GM20000 (cell line): ENCODE measurements around the gene STX16.

Source experiments
- DNase-seq: peaks from one replicate; pipeline ENCODE4 v3.0.0; 2012; ENCODE audit warnings: low spot score
- TF ChIP-seq, protein P1 (sequence below): IDR thresholded peaks from 2 replicates; pipeline ENCODE4 v1.5.1; 2012; ENCODE audit warnings: mild to moderate bottlenecking, control low read depth; ENCODE audit errors: extremely low read depth, missing control alignments

Gene STX16

DNA sequence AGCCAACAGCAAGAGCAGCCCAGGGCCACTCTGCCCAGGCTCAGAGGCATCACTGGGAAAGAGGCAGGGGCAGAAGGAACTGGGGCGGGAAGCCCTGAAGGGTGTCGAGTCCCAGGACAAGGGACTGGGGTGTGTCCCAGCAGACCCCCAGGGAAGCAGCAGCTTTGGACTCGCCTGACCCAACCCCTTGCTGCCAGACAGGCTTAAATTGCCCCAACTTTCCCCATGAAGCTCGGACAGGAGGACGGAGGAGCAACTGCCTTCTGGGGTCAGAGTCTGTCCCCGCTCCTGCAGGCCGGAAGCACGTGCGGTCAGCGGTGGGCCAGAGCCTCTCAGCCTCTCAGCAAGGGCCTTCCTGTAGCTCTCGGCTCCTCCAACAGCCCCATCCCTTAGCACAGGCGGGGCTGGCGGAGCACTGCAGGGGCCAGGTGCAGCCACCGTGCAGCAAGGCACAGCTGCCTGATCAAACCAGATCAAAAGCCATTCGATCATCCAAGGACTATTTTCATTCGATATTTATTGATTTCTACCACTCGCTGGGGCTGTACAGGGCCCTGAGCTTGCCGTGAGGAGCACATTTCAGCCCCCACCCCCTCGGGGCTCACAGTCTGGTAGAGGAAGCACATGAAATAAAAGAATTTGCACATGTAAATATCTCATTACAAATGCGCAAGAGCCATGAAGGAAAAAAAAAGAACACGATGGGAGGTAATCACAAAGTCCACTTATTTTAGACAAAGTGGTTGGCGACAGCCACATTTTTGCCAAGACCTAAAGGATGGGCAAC is 31.8 kb upstream of the STX16 start:
- TF ChIP-seq, protein P1, sequence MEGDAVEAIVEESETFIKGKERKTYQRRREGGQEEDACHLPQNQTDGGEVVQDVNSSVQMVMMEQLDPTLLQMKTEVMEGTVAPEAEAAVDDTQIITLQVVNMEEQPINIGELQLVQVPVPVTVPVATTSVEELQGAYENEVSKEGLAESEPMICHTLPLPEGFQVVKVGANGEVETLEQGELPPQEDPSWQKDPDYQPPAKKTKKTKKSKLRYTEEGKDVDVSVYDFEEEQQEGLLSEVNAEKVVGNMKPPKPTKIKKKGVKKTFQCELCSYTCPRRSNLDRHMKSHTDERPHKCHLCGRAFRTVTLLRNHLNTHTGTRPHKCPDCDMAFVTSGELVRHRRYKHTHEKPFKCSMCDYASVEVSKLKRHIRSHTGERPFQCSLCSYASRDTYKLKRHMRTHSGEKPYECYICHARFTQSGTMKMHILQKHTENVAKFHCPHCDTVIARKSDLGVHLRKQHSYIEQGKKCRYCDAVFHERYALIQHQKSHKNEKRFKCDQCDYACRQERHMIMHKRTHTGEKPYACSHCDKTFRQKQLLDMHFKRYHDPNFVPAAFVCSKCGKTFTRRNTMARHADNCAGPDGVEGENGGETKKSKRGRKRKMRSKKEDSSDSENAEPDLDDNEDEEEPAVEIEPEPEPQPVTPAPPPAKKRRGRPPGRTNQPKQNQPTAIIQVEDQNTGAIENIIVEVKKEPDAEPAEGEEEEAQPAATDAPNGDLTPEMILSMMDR: no peak
- DNase-seq: no peak

DNA sequence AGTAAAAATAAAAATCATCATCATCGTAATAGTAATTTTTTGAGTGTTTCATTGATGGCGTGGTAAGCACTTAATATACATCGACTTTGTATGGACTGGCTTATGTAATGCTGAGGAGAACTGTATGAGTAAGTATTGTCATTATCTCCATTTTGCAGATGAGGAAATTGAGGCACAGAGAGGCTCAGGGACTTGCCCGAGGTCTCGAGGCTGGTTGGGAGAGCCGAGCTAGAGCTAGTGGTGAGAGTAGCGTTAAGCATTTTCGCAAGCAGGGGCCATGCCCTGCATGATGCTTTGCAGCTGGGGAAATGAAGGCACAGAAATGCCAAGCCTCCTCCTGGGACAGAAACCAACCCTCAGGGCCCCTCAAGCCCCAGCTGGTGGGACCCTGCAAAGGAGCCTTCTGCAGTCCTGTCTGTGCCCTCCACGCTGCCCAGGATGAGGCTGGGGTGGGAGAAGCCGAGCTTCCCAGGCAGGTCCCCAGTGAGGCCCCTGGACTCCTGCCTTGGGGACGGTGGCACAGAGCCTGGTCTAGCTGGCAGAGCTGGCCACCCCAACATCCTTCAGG is 31.1 kb upstream of the STX16 start:
- DNase-seq: no peak
- TF ChIP-seq, protein P1: no peak

DNA sequence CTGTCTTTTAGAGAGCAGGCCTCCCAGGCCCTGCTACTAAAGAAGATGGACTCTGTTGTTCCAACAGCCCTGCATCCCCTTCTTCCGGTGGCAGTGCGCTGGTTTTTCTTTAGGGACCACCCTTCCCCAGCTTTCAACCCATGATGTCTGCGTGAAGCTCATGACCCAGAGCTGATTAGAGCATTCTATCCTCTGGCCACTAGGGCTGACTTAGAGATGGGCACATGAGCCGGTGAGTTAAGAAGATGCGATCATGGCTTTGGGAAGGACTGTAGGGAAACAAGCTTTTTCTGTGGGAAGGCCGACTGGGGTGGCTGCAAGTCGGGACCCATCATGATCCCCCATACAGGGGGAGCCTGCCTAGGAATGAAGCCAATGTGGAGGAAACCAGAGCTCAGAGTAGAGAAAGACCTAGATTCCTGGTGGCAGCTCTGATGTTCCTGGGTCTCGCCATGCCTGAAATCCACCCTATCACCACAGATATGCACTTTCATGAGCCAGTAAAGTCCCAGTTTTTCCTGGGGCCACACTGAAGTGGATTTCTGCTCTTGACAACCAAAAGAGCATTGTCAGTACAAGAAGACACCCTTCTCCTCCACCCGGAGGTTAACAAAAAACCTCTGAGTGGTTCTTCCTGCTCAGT is 29.1 kb upstream of the STX16 start:
- no peak for DNase-seq

DNA sequence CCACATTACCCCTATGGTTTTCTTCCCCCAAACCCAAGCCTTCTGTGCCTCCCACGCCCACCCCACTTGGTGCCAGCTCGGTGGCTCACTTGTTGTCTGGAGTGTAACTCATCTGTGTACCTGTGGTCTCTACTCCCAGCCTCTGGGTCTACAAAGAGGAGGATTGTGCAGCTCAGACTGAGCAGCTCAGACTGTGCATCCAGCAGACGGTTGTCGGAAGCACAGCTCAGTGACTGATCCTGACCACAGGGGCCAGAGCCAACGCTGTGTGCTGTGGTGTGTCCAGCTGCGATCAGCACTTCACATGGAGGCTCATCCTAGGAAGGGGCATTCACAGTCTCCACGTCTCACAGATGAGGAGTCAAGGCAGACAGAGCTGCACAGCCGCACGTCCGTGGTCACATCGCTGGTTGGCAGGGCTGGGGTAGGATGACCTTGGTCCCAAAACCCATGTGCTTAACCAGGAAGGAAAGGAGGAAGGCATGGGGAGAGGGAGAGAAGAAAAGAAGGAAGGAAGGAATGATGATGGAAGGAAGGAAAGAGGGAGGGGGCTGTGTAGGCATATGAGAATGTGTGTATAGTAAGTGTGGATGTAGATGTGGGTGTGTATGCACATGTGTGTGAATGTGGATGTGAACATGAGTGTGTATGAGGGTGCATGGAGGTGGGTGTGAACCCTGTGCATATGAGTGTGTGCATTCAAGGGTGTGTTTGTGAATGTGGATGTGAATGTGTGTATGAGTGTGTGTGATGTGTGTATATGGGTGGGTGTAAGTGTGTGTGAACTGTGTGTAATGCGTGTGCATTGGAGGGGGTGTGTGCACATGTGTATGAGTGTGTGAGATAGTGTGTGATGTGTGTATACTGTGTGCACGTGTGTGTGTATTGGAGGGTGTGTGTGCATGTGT is 28.2 kb upstream of the STX16 start:
- TF ChIP-seq, protein P1: no peak
- no peak for DNase-seq

More for the DNA sequence above, 29.1 kb upstream of the STX16 start:
- TF ChIP-seq, protein P1: no peak

DNA sequence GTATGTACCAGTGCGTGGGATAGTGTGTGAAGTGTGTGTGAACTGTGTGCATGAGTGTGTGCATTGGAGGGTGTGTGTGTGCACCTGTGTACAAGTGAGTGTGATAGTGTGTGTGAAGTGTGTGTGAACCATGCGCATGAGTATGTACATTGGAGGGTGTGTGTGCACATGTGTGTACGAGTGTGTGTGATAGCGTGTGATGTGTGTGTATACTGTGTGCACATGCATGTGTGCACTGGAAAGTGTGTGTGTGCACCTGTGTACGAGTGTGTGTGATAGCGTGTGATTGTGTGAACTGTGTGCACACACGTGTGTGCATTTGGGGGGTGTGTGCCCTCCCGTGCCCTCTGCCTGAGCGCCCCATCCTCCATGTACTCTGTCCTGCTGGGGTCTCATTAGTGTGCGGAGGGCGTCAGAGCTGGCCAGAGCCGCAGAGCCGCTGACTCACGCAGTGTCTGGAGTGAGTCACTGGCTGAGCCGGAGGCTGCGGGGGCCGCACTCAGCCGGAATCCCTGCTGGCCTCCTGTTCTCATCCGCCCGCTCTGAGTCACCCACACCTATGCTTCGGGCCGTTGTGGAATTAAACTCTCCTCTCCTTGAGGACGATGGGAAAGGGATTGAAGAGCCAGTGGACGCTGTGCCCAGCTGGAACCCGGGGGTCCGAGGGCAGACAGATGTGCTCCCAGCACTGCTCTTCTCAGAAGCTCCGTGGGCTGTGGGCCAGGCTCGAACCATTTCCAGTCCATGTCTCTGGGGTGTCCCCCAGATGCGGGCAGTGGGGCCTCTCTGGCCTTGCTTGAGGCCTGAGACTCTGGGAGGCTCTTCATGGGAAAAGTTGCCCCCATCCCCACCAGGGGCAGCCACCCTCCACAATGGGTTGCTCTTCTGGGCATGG is 27.3 kb upstream of the STX16 start:
- TF ChIP-seq, protein P1: no peak

DNA sequence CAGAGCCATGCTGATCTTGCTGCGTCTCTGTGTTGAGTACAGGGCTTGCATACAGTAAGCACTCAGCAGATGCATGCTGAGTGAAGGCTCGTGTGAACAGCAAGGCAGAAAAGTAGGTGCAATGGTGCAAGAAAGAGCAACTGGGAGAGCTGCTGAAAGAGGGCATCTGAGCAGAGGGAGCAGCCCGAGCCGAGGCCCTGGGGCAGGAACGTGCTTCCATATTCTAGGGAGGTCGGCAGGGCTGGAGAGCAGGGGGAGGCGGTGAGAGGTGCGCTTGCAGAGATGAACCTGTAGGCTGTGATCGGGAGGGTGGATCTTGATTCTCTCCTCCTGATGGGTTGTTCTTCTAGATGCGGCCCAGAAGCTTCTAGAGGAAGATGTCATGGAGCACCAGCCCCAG is 26.4 kb upstream of the STX16 start:
- DNase-seq: no peak
- TF ChIP-seq, protein P1: no peak

More for the DNA sequence above, 27.3 kb upstream of the STX16 start:
- DNase-seq: no peak
